IMR-90 (cell line): ENCODE results near the gene SMOC1. TPM values are rescaled to one million over a fixed set of nuclear protein-coding genes. Genes with fewer than 3 reads are reported as not detected.

ENCODE experiments used
- ATAC-seq: fragments of 200-7000 bp; cut with Tn5 transposase; 2 replicates; pipeline ENCODE4 v1.9.1; 2020; ENCODE audit warnings: low read depth, mild to moderate bottlenecking, moderate library complexity
- BruUV-seq: library from RNA; stranded (reverse); fragments of 400-500 nt; replicated peaks from 2 replicates; lab custom pipeline; 2021; lab: Mats Ljungman, UMichigan
- CTCF ChIA-PET: fragments of 300-600 bp; formaldehyde crosslinking; extraction: SDS; loops from one replicate; lab custom pipeline; 2021; ENCODE audit warnings: antibody characterized with exemption; lab: Yijun Ruan, JAX
- POLR2A ChIA-PET: fragments of 300-600 bp; sonication (Branson Sonifier 250); formaldehyde crosslinking; loops from one replicate; lab custom pipeline; 2022; ENCODE audit warnings: antibody characterized with exemption; ENCODE audit not compliant: unreplicated experiment; lab: Charles Lee
- DNase-seq: peaks from one replicate; pipeline ENCODE4 v3.0.0; 2013
- H2AFZ ChIP-seq: replicated peaks from 2 replicates; pipeline ENCODE3; 2013; ENCODE audit warnings: low read length, mild to moderate bottlenecking; ENCODE audit not compliant: poor library complexity
- H2AK5ac ChIP-seq: 2 replicates; pipeline ENCODE4 v1.6.1; 2013; ENCODE audit warnings: low read depth, low read length, inconsistent platforms
- H2AK9ac ChIP-seq: replicated peaks from 2 replicates; pipeline ENCODE3; 2013; ENCODE audit warnings: mild to moderate bottlenecking, low read depth, low read length, moderate library complexity; ENCODE audit not compliant: poor library complexity
- H2BK120ac ChIP-seq: 2 replicates; pipeline ENCODE4 v1.6.1; 2013; ENCODE audit warnings: low read depth, low read length, inconsistent platforms
- H2BK15ac ChIP-seq: 3 replicates; pipeline ENCODE4 v1.6.1; 2013; ENCODE audit warnings: low read depth, low read length, inconsistent platforms
- H2BK20ac ChIP-seq: 2 replicates; pipeline ENCODE4 v1.6.1; 2013; ENCODE audit warnings: low read depth, mild to moderate bottlenecking, inconsistent platforms, low read length, moderate library complexity
- H2BK5ac ChIP-seq: 2 replicates; pipeline ENCODE4 v1.6.1; 2013; ENCODE audit warnings: mild to moderate bottlenecking, low read depth, low read length, inconsistent platforms; ENCODE audit not compliant: poor library complexity, severe bottlenecking
- H3K14ac ChIP-seq: replicated peaks from 2 replicates; pipeline ENCODE4 v1.6.1; 2013; ENCODE audit warnings: low read depth, low read length, inconsistent platforms
- H3K18ac ChIP-seq: 2 replicates; pipeline ENCODE4 v1.6.1; 2013; ENCODE audit warnings: low read depth, low read length, control low read depth
- H3K23ac ChIP-seq: 2 replicates; pipeline ENCODE4 v1.6.1; 2013; ENCODE audit warnings: low read depth, low read length, inconsistent platforms
- H3K27ac ChIP-seq: 2 replicates; pipeline ENCODE4 v1.5.1; 2013; ENCODE audit warnings: mild to moderate bottlenecking, control low read depth, low read length; ENCODE audit not compliant: insufficient read depth
- H3K27me3 ChIP-seq: 2 replicates; pipeline ENCODE4 v1.6.1; 2013; ENCODE audit warnings: low read length; ENCODE audit not compliant: control insufficient read depth, insufficient read depth
- H3K36me3 ChIP-seq: 2 replicates; pipeline ENCODE4 v1.6.1; 2013; ENCODE audit warnings: low read length, mixed read lengths; ENCODE audit not compliant: control insufficient read depth, insufficient read depth
- H3K4ac ChIP-seq: 2 replicates; pipeline ENCODE4 v1.6.1; 2013; ENCODE audit warnings: low read depth, low read length, inconsistent platforms
- H3K4me1 ChIP-seq: 2 replicates; pipeline ENCODE4 v1.6.1; 2013; ENCODE audit warnings: low read length, mixed read lengths; ENCODE audit not compliant: control insufficient read depth, insufficient read depth
- H3K4me2 ChIP-seq: 2 replicates; pipeline ENCODE4 v1.6.1; 2013; ENCODE audit warnings: low read depth, mild to moderate bottlenecking, control low read depth, low read length, moderate library complexity
- H3K4me3 ChIP-seq: 2 replicates; pipeline ENCODE4 v1.5.1; 2013; ENCODE audit warnings: low read depth, mild to moderate bottlenecking, control low read depth, low read length, moderate library complexity; ENCODE audit not compliant: insufficient read depth
- H3K56ac ChIP-seq: 2 replicates; pipeline ENCODE4 v1.6.1; 2013; ENCODE audit warnings: low read length, inconsistent platforms; ENCODE audit not compliant: insufficient read depth; ENCODE audit errors: extremely low read depth
- H3K79me1 ChIP-seq, 2 experiments: 2 replicates each; pipeline ENCODE4 v1.6.1; 2013; ENCODE audit warnings: low read length in 2 of 2, inconsistent platforms in 1 of 2, low read depth in 1 of 2
- H3K9ac ChIP-seq: 2 replicates; pipeline ENCODE4 v1.6.1; 2013; ENCODE audit warnings: low read depth, low read length, control low read depth
- H3K9me1 ChIP-seq: 2 replicates; pipeline ENCODE4 v1.6.1; 2013; ENCODE audit warnings: low read length, inconsistent platforms; ENCODE audit not compliant: insufficient read depth
- H3K9me3 ChIP-seq: 2 replicates; pipeline ENCODE4 v1.6.1; 2013; ENCODE audit warnings: low read length; ENCODE audit not compliant: control insufficient read depth, insufficient read depth
- H4K20me1 ChIP-seq: 2 replicates; pipeline ENCODE4 v1.6.1; 2013; ENCODE audit warnings: low read length, inconsistent platforms; ENCODE audit not compliant: insufficient read depth
- H4K5ac ChIP-seq: 2 replicates; pipeline ENCODE4 v1.6.1; 2013; ENCODE audit warnings: mild to moderate bottlenecking, low read depth, low read length, control low read depth
- H4K8ac ChIP-seq, 2 experiments: 2 replicates each; pipeline ENCODE4 v1.6.1; 2013; ENCODE audit warnings: low read depth in 2 of 2, low read length in 2 of 2, control low read depth in 1 of 2, inconsistent platforms in 1 of 2
- H4K91ac ChIP-seq: 2 replicates; pipeline ENCODE4 v1.6.1; 2013; ENCODE audit warnings: low read depth, low read length, inconsistent platforms; ENCODE audit not compliant: insufficient read depth
- BHLHE40 ChIP-seq: fragments of 150-350 bp; IDR thresholded peaks from 2 replicates; pipeline ENCODE4 v1.6.1; 2016; ENCODE audit warnings: mild to moderate bottlenecking, low read depth, low read length
- MAFK ChIP-seq: IDR thresholded peaks from 2 replicates; pipeline ENCODE4 v1.6.1; 2012; ENCODE audit warnings: low read depth, low read length, improper control_type of control experiment
- POLR2A ChIP-seq: IDR thresholded peaks from 2 replicates; pipeline ENCODE4 v1.6.1; 2012; ENCODE audit warnings: mild to moderate bottlenecking, low read depth, low read length
- WGBS, 2 experiments: methylation state at CpG; one replicate each; pipeline versions ENCODE4 v1.1.5 to v1.1.7; 2013; ENCODE audit warnings: missing lambda C conversion rate in 2 of 2; ENCODE audit not compliant: insufficient read length in 1 of 2; ENCODE audit errors: extremely low coverage in 2 of 2; 5-methylcytosine and 5-hydroxymethylcytosine counted together
- dilution Hi-C: fragments of 300-500 bp; cut with HindIII; formaldehyde crosslinking; loops from one replicate; pipeline ENCODE4 v1.14.3; 2018; ENCODE audit warnings: low sequenced_read_pairs; ENCODE audit not compliant: unreplicated experiment
- in situ Hi-C: fragments of 300-500 bp; cut with MboI; formaldehyde crosslinking; loops from 3 replicates; pipeline ENCODE4 v1.14.3; 2019; ENCODE audit warnings: low sequenced_read_pairs, inconsistent platforms, mixed read lengths
- intact Hi-C: fragments of 100-400 bp; cut with micrococcal nuclease; formaldehyde crosslinking; loops from 2 replicates; pipeline ENCODE4 v1.10.0; 2022
- polyA plus RNA-seq, 3 experiments: library from polyadenylated mRNA; depleted of rRNA; stranded (reverse); fragments of >200 nt; gene quantifications; 2 replicates each; pipeline ENCODE4 v1.2.3, GENCODE V29; 2012; ENCODE audit warnings: low replicate concordance in 1 of 3
- total RNA-seq: library from RNA; depleted of rRNA; stranded (reverse); fragments of >200 nt; gene quantifications from 2 replicates; pipeline ENCODE4 v1.2.3, GENCODE V29; 2012

Gene SMOC1
- total and polyA plus RNA-seq, 2 of the 4 experiments (the other 2 are of a cell fraction) = 0.90 to 4.1 TPM

DNA sequence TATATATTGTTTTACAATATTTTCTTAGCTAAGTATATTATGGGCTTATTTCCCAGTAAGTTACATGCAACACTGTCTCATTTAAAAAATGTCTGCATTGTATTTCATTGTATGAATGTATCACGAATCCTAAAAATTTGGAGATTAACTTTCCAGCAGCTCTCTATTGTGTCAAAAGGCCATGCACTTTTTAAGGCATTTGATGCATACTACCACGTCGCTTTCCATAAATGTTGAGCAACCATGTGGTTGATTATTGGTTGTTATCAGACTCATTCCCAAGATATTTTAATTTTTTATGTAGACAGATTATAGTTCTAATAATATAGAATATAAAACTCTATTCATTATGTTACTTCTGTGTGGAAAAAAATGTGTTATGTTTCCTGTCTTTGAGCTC lies 79.9 kb downstream of the SMOC1 start:
- no peak overlapping the region for H3K18ac ChIP-seq
- no peak overlapping the region for H3K4ac ChIP-seq
- no peak for TF ChIP-seq MAFK
- no peak for TF ChIP-seq BHLHE40
- TF ChIP-seq POLR2A = no peak
- no peak overlapping the region for H3K14ac ChIP-seq
- no peaks in the 10 kb centered on the region for H3K27me3 ChIP-seq
- BruUV-seq = no TSS peak
- H2BK120ac ChIP-seq = no peak overlapping the region
- H3K79me1 ChIP-seq = 0 out of 4 replicates have a peak, but pooled peaks cover 0 to 5% of the 10 kb centered on the region in 2 experiments
- H3K23ac ChIP-seq = no peak overlapping the region
- intact Hi-C loops (no loop called here), dilution Hi-C loops (no loop called here), in situ Hi-C loops (no loop called here)
- ChIA-PET CTCF (interaction anchor here (0.7 kb wide), 1 partner anchor 10 kb away, joined by 3 read pairs; no protein-coding TSS in a partner anchor), POLR2A (no interaction called here)
- H3K27ac ChIP-seq = no peak overlapping the region
- H3K36me3 ChIP-seq = peaks cover 5% of the 10 kb centered on the region
- no peak overlapping the region for H2BK15ac ChIP-seq
- H4K20me1 ChIP-seq = no peaks in the 10 kb centered on the region
- no peak overlapping the region for H2BK20ac ChIP-seq
- no peak overlapping the region for H2AK9ac ChIP-seq
- no peak overlapping the region for H2AK5ac ChIP-seq
- H3K4me3 ChIP-seq = no peak overlapping the region
- H4K5ac ChIP-seq = no peak overlapping the region
- H4K8ac ChIP-seq = no peak overlapping the region
- H3K4me2 ChIP-seq = no peak overlapping the region
- no CpG with 5 or more reads among the region's 3 CpGs for WGBS, 2 experiments
- H2AFZ ChIP-seq = no peak overlapping the region
- no peaks in the 10 kb centered on the region; the same call in 1 of the 2 replicates for H3K4me1 ChIP-seq
- no peak for ATAC-seq
- no peaks in the 10 kb centered on the region for H3K9me3 ChIP-seq
- H3K56ac ChIP-seq = no peak overlapping the region
- H3K9me1 ChIP-seq = no peaks in the 10 kb centered on the region
- no peak overlapping the region for H4K91ac ChIP-seq
- no peak overlapping the region for H3K9ac ChIP-seq
- DNase-seq = no peak
- no peak overlapping the region for H2BK5ac ChIP-seq
